Mesenteric fat pad (tissue), 1 donor: Measurements from ENCODE around the gene SIK3. TPM values are rescaled to one million over a fixed set of nuclear protein-coding genes. Genes with fewer than 3 reads are reported as not detected.

ENCODE experiments used
- DNase-seq: peaks from one replicate; pipeline ENCODE4 v3.0.0-alpha.2; 2020; ENCODE audit warnings: low spot score
- total RNA-seq: library from RNA; stranded (reverse); fragmentation: NEBNext Ultra II Directional; extraction: Animal tissue kit (Norgen Biotek cat#: 25700); gene quantifications from one replicate; pipeline ENCODE4 v1.2.1, GENCODE V29; 2021
- donor health status: DM: yes; HTN: yes; CAD: no.

Gene SIK3
- total RNA-seq, 1 donor from 2014 or later: 39.2 TPM

GRCh38 chr11:116828632-116829524 is 269.4 kb downstream of the SIK3 start:
- DNase-seq: no peak

- DNase-seq: no peak
These were observed 270.8 kb downstream of the SIK3 start for GRCh38 chr11:116827461-116827860.

- no peak for DNase-seq
These were observed 271.3 kb downstream of the SIK3 start for GRCh38 chr11:116826751-116827431.

- DNase-seq: no peak
These were observed 272.1 kb downstream of the SIK3 start for GRCh38 chr11:116825854-116826750.

GRCh38 chr11:116825434-116825833 is 272.8 kb downstream of the SIK3 start:
- DNase-seq: no peak

- DNase-seq: no peak
These were observed 275.0 kb downstream of the SIK3 start, which contains the start of gene APOA4 for GRCh38 chr11:116823031-116823843. Gene APOA4 (minus strand): TSS chr11:116823304. CDS start chr11:116823191, 113 bp downstream.

- DNase-seq: peak; percentile 81
These were observed 275.7 kb downstream of the SIK3 start for GRCh38 chr11:116822575-116822974.

- no peak for DNase-seq
These were observed 276.9 kb downstream of the SIK3 start for GRCh38 chr11:116821050-116821918.

- DNase-seq: no peak
These were observed 279.2 kb downstream of the SIK3 start for GRCh38 chr11:116819049-116819448.

GRCh38 chr11:116814502-116814901 is 283.7 kb downstream of the SIK3 start:
- no peak for DNase-seq

GRCh38 chr11:116813781-116814471 is 284.3 kb downstream of the SIK3 start:
- DNase-seq: no peak

- DNase-seq: no peak
These were observed 285.1 kb downstream of the SIK3 start for GRCh38 chr11:116813170-116813569.

GRCh38 chr11:116812109-116812508 is 286.1 kb downstream of the SIK3 start:
- no peak for DNase-seq

- no peak for DNase-seq
These were observed 287.0 kb downstream of the SIK3 start for GRCh38 chr11:116811194-116811593.

- DNase-seq: no peak
These were observed 289.7 kb downstream of the SIK3 start for GRCh38 chr11:116808262-116809175.

GRCh38 chr11:116807601-116808261 is 290.5 kb downstream of the SIK3 start:
- no peak for DNase-seq

GRCh38 chr11:116804001-116804400 is 294.2 kb downstream of the SIK3 start:
- no peak for DNase-seq
